Measurements from ENCODE around the gene MACROD2.

MACROD2 gene

GRCh38 chr20:15634102-15634501 is 1638.8 kb downstream of the MACROD2 start:
- no peaks in the 10 kb centered on the region for H3K36me3 ChIP-seq
- no peak overlapping the region for H3K4me3 ChIP-seq (ENCODE audit: low read depth, low read length)
- H3K9me3 ChIP-seq, result no peaks in the 10 kb centered on the region; the same call in 1 of the 2 replicates
- DNase-seq, result no peak
- TF ChIP-seq CTCF (IDR thresholded peaks at IDR 0.05; ENCODE audit: low read depth, low read length), result no peak
- no peaks in the 10 kb centered on the region for H3K27me3 ChIP-seq
- no peaks in the 10 kb centered on the region for H3K4me1 ChIP-seq

- no peak for TF ChIP-seq CTCF (IDR thresholded peaks at IDR 0.05; ENCODE audit: low read depth, low read length)
- no peaks in the 10 kb centered on the region for H3K36me3 ChIP-seq
- no peak for DNase-seq
- no peaks in the 10 kb centered on the region for H3K27me3 ChIP-seq
- H3K9me3 ChIP-seq, result no peaks in the 10 kb centered on the region; the same call in 1 of the 2 replicates
- no peak overlapping the region for H3K4me3 ChIP-seq (ENCODE audit: low read depth, low read length)
- H3K4me1 ChIP-seq, result no peaks in the 10 kb centered on the region
Observed at GRCh38 chr20:15637546-15637945, 1642.2 kb downstream of the MACROD2 start.

GRCh38 chr20:15637950-15638754 is 1642.8 kb downstream of the MACROD2 start:
- no peaks in the 10 kb centered on the region for H3K36me3 ChIP-seq
- H3K27me3 ChIP-seq, result no peaks in the 10 kb centered on the region
- no peak for TF ChIP-seq CTCF (IDR thresholded peaks at IDR 0.05; ENCODE audit: low read depth, low read length)
- H3K4me3 ChIP-seq (ENCODE audit: low read depth, low read length), result no peak overlapping the region
- H3K9me3 ChIP-seq, result no peaks in the 10 kb centered on the region; the same call in 1 of the 2 replicates
- H3K4me1 ChIP-seq, result no peaks in the 10 kb centered on the region
- no peak for DNase-seq

GRCh38 chr20:15638816-15639215 is 1643.5 kb downstream of the MACROD2 start:
- no peak for DNase-seq
- H3K9me3 ChIP-seq, result no peaks in the 10 kb centered on the region; the same call in 1 of the 2 replicates
- H3K4me3 ChIP-seq (ENCODE audit: low read depth, low read length), result no peak overlapping the region
- no peaks in the 10 kb centered on the region for H3K36me3 ChIP-seq
- H3K4me1 ChIP-seq, result no peaks in the 10 kb centered on the region
- no peak for TF ChIP-seq CTCF (IDR thresholded peaks at IDR 0.05; ENCODE audit: low read depth, low read length)
- no peaks in the 10 kb centered on the region for H3K27me3 ChIP-seq

GRCh38 chr20:15639839-15640238 is 1644.5 kb downstream of the MACROD2 start:
- Histone ChIP-seq H3K9me3 (no peaks in the 10 kb centered on the region), H3K36me3 (no peaks in the 10 kb centered on the region), H3K4me1 (no peaks in the 10 kb centered on the region), H3K27me3 (no peaks in the 10 kb centered on the region), H3K4me3 (ENCODE audit: low read depth, low read length) (no peak overlapping the region)
- no peak for TF ChIP-seq CTCF (IDR thresholded peaks at IDR 0.05; ENCODE audit: low read depth, low read length)
- no peak for DNase-seq

GRCh38 chr20:15642109-15642508 is 1646.8 kb downstream of the MACROD2 start:
- Histone ChIP-seq H3K36me3 (no peaks in the 10 kb centered on the region), H3K9me3 (no peaks in the 10 kb centered on the region), H3K4me3 (ENCODE audit: low read depth, low read length) (no peak overlapping the region), H3K4me1 (no peaks in the 10 kb centered on the region), H3K27me3 (no peaks in the 10 kb centered on the region)
- no peak for TF ChIP-seq CTCF (IDR thresholded peaks at IDR 0.05; ENCODE audit: low read depth, low read length)
- DNase-seq, result no peak
